Gastroesophageal sphincter (tissue), 3 donors: ENCODE measurements around the gene LANCL2.

Experiments used
- CTCF ChIP-seq, 4 experiments: fragments of 200-600 bp in 2 of 4; fragments of 450-650 bp in 2 of 4; sonication (generic) in 1 of 4; IDR thresholded peaks; one replicate each; pipeline ENCODE4 v1.5.1; 2017 to 2019; ENCODE audit warnings: antibody characterized with exemption in 4 of 4, mild to moderate bottlenecking in 2 of 4, moderate library complexity in 2 of 4
- EP300 ChIP-seq: sonication (generic); formaldehyde crosslinking; IDR thresholded peaks from one replicate; pipeline ENCODE4 v1.6.1; 2017; ENCODE audit warnings: antibody characterized with exemption, mild to moderate bottlenecking
- POLR2A ChIP-seq, 2 donors: fragments of 450-650 bp; IDR thresholded peaks; one replicate each; pipeline ENCODE4 v1.6.1; 2017; ENCODE audit warnings: antibody characterized with exemption in 2 of 2, mild to moderate bottlenecking in 2 of 2, moderate library complexity in 1 of 2
- POLR2AphosphoS5 ChIP-seq: sonication (generic); formaldehyde crosslinking; IDR thresholded peaks from one replicate; pipeline ENCODE4 v1.6.1; 2017; ENCODE audit warnings: antibody characterized with exemption

GRCh38 chr7:55405856-55406541 lies 40.9 kb downstream of the LANCL2 start:
- TF ChIP-seq CTCF (IDR thresholded peaks at IDR 0.05), result no peak
- no peak for TF ChIP-seq POLR2A (IDR thresholded peaks at IDR 0.05)
- TF ChIP-seq EP300, result no peak
- no peak for TF ChIP-seq POLR2AphosphoS5
